Kidney (tissue), 14 donors: ENCODE results near the gene BSN. TPM values are rescaled to one million over a fixed set of nuclear protein-coding genes. Genes with fewer than 3 reads are reported as not detected.

Experiments used
- DNase-seq, 5 donors: peaks; one replicate each; pipeline ENCODE4 v3.0.0-alpha.2; 2013 to 2020
- FAIRE-seq: peaks from 2 replicates; lab custom pipeline; 2012; peaks lifted over from hg19 to GRCh38; lab: Jason Lieb, UNC
- H3K27ac ChIP-seq, 2 donors: one replicate each; pipeline ENCODE4 v1.7.0; 2013; ENCODE audit warnings: low read depth in 2 of 2, low read length in 2 of 2, inconsistent platforms in 1 of 2
- H3K27me3 ChIP-seq: one replicate; pipeline ENCODE4 v1.7.1; 2013; ENCODE audit warnings: low read length, inconsistent platforms; ENCODE audit not compliant: control insufficient read depth, insufficient read depth
- H3K36me3 ChIP-seq, 3 donors: one replicate each; pipeline versions ENCODE4 v1.7.0 to v1.7.1; 2013; ENCODE audit warnings: low read length in 3 of 3, control low read depth in 1 of 3, inconsistent platforms in 1 of 3; ENCODE audit not compliant: insufficient read depth in 3 of 3, control insufficient read depth in 2 of 3
- H3K4me1 ChIP-seq, 3 donors: one replicate each; pipeline versions ENCODE4 v1.7.0 to v1.7.1; 2013; ENCODE audit warnings: low read length in 3 of 3, inconsistent platforms in 1 of 3, low read depth in 1 of 3; ENCODE audit not compliant: control insufficient read depth in 2 of 3, insufficient read depth in 2 of 3
- H3K4me3 ChIP-seq, 3 donors: one replicate each; pipeline versions ENCODE4 v1.7.0 to v1.8.1; 2013; ENCODE audit warnings: low read length in 3 of 3, control low read depth in 1 of 3, inconsistent platforms in 1 of 3
- H3K9ac ChIP-seq, 3 donors: one replicate each; pipeline versions ENCODE4 v1.7.0 to v1.7.1; 2013; ENCODE audit warnings: low read length in 3 of 3, control low read depth in 1 of 3, inconsistent platforms in 1 of 3
- H3K9me3 ChIP-seq, 3 donors: one replicate each; pipeline versions ENCODE4 v1.7.0 to v1.7.1; 2013; ENCODE audit warnings: low read length in 3 of 3, control low read depth in 1 of 3, inconsistent platforms in 1 of 3; ENCODE audit not compliant: control insufficient read depth in 2 of 3, insufficient read depth in 1 of 3
- CTCF ChIP-seq: IDR thresholded peaks from 3 replicates; pipeline ENCODE4 v1.5.1; 2012; ENCODE audit warnings: mild to moderate bottlenecking, moderate library complexity, borderline replicate concordance; ENCODE audit not compliant: insufficient read depth; ENCODE audit errors: extremely low read depth
- intact Hi-C: fragments of 100-400 bp; cut with DNase I; formaldehyde crosslinking; loops from one replicate; pipeline ENCODE4 v1.11.1; 2022
- polyA plus RNA-seq: library from polyadenylated mRNA; stranded (reverse); fragments of 350-450 nt; fragmentation: Illumina TruSeq; extraction: RNeasy Lipid Tissue Mini Kit (QIAGEN cat#74804); gene quantifications from one replicate; pipeline ENCODE4 v1.2.3, GENCODE V29; 2014; ENCODE audit warnings: low read depth, low replicate concordance; ENCODE audit not compliant: insufficient read depth
- total RNA-seq: library from RNA; stranded (reverse); fragmentation: NEBNext Ultra II Directional; extraction: Animal tissue kit (Norgen Biotek cat#: 25700); gene quantifications from one replicate; pipeline ENCODE4 v1.2.1, GENCODE V29; 2021
- donor health status: control.
- donor health status: control.
- donor health status: control.
- donor health status: control.
- donor health status: control.
- donor health status: DM: yes; HTN: yes; CAD: no.
- donor health status: Normal renal cell carcinoma (clear cell type).

The BSN gene
- total and polyA plus RNA-seq, 2 donors from 2014 or later: 0.11 to 1.3 TPM

DNA sequence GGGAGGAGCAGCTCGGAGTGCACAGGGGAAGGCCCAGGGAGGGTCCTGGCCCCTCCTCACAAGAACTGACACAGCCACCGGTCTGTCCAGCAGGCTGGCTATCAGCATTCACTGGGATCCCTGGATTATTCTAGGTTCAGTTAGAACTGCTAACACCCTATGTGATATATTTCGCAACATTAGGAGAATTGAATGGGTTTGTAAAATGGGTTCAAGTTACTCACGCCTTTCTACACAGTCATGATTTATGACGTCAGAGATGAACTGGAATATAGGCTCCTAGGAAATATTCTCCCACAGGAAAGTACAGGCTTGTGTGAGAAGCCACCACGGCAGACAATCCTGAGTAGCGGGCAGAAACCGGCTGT lies 969 bp upstream of the BSN start:
- Histone ChIP-seq H3K4me3 (peak overlapping the region in 2 of 3 donors; percentile 82 to 92), H3K4me1 (peaks cover 0 to 11% (median 0%) of the 10 kb centered on the region in 3 donors), H3K27ac (no peak overlapping the region), H3K36me3 (no peaks in the 10 kb centered on the region), H3K9me3 (no peaks in the 10 kb centered on the region), H3K9ac (peak overlapping the region in 1 of 3 donors; percentile 89), H3K27me3 (no peaks in the 10 kb centered on the region)
- FAIRE-seq (no peak), DNase-seq (no peak)
- intact Hi-C loops: no loop called here
- TF ChIP-seq CTCF: no peak

- intact Hi-C loops: no loop called here
- no peak for TF ChIP-seq CTCF
- Histone ChIP-seq H3K27me3 (no peaks in the 10 kb centered on the region), H3K36me3 (no peaks in the 10 kb centered on the region), H3K9ac (no peak overlapping the region), H3K4me1 (peaks cover 0 to 11% (median 0%) of the 10 kb centered on the region in 3 donors), H3K9me3 (no peaks in the 10 kb centered on the region), H3K4me3 (peak overlapping the region; percentile 38 to 60 (median 40)), H3K27ac (no peak overlapping the region)
- peak in 3 of 5 donors; percentile 63 to 83 (median 82) for DNase-seq
- no peak for FAIRE-seq
Measured at GRCh38 chr3:49554633-49555265, 472 bp downstream of the BSN start.

DNA sequence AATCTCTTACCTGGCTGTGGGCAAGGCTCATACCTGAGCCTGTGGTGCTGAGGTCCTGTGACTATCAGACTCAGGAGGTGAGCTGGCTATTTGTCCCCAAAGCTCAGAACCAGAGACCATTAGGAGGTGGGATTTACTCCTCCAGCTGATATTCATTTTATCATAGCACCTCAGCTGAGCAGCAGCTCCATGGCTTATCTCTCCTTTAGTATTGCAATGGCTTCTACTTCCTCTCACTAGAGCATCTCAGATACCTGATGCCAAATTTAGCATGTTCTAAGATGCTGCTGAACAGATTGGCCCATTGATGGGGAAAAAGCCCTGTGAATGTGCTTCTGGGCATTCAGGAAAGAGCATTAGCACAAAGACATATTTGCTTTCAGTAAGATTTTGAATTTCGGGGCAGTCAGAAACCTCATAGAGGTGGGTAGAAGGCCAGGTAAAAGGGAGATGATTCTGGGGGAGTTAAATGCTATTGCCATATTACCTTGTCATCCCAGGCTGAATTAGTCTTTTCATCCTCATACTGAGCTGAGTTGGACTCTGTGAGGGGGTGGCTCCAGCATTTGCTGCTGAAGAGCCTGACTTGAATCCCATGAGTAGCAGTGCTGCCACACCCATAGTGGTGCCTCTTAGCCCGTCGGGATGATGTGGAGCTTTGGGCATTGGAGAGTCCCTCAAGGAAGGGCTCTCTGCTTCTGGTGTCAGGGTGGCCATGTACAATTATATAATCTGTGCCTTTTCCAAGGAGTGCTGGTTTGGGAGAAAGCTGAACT lies 2.4 kb downstream of the BSN start:
- Histone ChIP-seq H3K9me3 (no peaks in the 10 kb centered on the region), H3K27ac (no peak overlapping the region), H3K4me3 (no peak overlapping the region), H3K27me3 (no peaks in the 10 kb centered on the region), H3K36me3 (no peaks in the 10 kb centered on the region), H3K4me1 (peaks cover 0 to 11% (median 0%) of the 10 kb centered on the region in 3 donors), H3K9ac (no peak overlapping the region)
- FAIRE-seq (no peak), DNase-seq (no peak)
- intact Hi-C loops: no loop called here
- no peak for TF ChIP-seq CTCF
